ENCODE data around the gene PPP2R3A. TPM values are rescaled to one million over a fixed set of nuclear protein-coding genes. Genes with fewer than 3 reads are reported as not detected.

PPP2R3A gene
- total and polyA plus RNA-seq, 2 donors (not counting 3 experiments of a cell fraction or from before 2014, with no cell fraction given): 3.3 to 14.6 TPM

DNA sequence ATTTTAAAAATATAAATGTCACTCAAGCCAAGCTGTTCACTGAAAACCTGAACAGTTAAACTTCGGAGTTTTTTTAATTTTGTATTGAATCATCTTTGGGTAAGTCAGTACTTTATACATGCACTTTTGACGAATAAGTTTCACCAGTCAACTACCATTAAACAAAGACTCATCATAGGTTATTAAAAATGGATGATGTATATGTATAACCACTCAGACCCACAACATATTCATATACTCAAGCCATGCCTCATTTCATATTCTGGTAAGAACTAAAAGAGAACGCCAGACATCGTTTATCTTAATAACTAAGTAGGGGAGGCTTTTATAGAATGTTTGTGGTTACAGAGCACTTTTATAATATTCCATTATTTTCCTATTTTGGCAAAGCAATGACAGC is 212.3 kb downstream of the PPP2R3A start:
- Histone ChIP-seq H4K20me1 (replicated peaks; ENCODE audit: control insufficient read depth, extremely low read depth, insufficient read depth, low read length) (peaks cover 26% of the 10 kb centered on the region), H3K9me1 (replicated peaks; ENCODE audit: control insufficient read depth, extremely low read depth, insufficient read depth, low read length) (no peaks in the 10 kb centered on the region), H3K27me3 (ENCODE audit: control insufficient read depth in 2 of 2, insufficient read depth in 2 of 2, low read length in 2 of 2) (no peaks in the 10 kb centered on the region), H3K4me1 (ENCODE audit: control insufficient read depth, extremely low read depth, insufficient read depth, low read length) (peaks cover 2% of the 10 kb centered on the region), H3K4me3 (replicated peaks in 1 of 3; ENCODE audit: insufficient read depth in 1 of 3, low read depth in 1 of 3, low read length in 3 of 3) (no peak overlapping the region), H3K4me2 (ENCODE audit: insufficient read depth, low read length) (no peak overlapping the region), H3K9me3 (replicated peaks; ENCODE audit: control insufficient read depth, insufficient read depth, low read length) (no peaks in the 10 kb centered on the region), H2AFZ (ENCODE audit: low read depth, low read length) (no peak overlapping the region), H3K9ac (replicated peaks; ENCODE audit: extremely low read depth, insufficient read depth, low read length) (no peak overlapping the region), H3K36me3 (ENCODE audit: control insufficient read depth in 2 of 2, extremely low read depth in 1 of 2, insufficient read depth in 2 of 2, low read length in 2 of 2) (no peaks in the 10 kb centered on the region), H3K27ac (ENCODE audit: insufficient read depth, low read depth, low read length) (no peak overlapping the region), H3K79me2 (ENCODE audit: control insufficient read depth, insufficient read depth, low read length) (peaks cover 99% of the 10 kb centered on the region)
- intact Hi-C loops (cut with micrococcal nuclease): no loop called here
- BruUV-seq (replicated peaks): no TSS peak
- dilution Hi-C loops (cut with MboI; ENCODE audit: extremely low pct_ligation_motif_present, low sequenced_read_pairs): no loop called here
- CTCF ChIA-PET: no interaction called here
- no peak for FAIRE-seq
- TF ChIP-seq, protein P1, sequence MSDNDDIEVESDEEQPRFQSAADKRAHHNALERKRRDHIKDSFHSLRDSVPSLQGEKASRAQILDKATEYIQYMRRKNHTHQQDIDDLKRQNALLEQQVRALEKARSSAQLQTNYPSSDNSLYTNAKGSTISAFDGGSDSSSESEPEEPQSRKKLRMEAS (IDR thresholded peaks at IDR 0.05; ENCODE audit: insufficient read depth, insufficient read length): no peak
- TF ChIP-seq GATA2 (IDR thresholded peaks at IDR 0.05; ENCODE audit: insufficient read depth, insufficient read length, low read depth, low read length) (no peak), FOS (IDR thresholded peaks at IDR 0.05; ENCODE audit: borderline replicate concordance, insufficient read depth, low read length) (no peak), EZH2 (IDR thresholded peaks at IDR 0.05; ENCODE audit: borderline replicate concordance, low read depth, low read length, severe bottlenecking) (no peak), POLR2AphosphoS5 (IDR thresholded peaks at IDR 0.05; ENCODE audit: insufficient read depth, low read depth, low read length) (no peak), JUN (IDR thresholded peaks at IDR 0.05; ENCODE audit: borderline replicate concordance, insufficient read depth, insufficient read length, low read depth) (no peak), MYC (IDR thresholded peaks at IDR 0.05; ENCODE audit: low read depth, low read length) (no peak), POLR2A (IDR thresholded peaks at IDR 0.05; ENCODE audit: low read depth, low read length) (no peak)
- TF ChIP-seq, protein P2, sequence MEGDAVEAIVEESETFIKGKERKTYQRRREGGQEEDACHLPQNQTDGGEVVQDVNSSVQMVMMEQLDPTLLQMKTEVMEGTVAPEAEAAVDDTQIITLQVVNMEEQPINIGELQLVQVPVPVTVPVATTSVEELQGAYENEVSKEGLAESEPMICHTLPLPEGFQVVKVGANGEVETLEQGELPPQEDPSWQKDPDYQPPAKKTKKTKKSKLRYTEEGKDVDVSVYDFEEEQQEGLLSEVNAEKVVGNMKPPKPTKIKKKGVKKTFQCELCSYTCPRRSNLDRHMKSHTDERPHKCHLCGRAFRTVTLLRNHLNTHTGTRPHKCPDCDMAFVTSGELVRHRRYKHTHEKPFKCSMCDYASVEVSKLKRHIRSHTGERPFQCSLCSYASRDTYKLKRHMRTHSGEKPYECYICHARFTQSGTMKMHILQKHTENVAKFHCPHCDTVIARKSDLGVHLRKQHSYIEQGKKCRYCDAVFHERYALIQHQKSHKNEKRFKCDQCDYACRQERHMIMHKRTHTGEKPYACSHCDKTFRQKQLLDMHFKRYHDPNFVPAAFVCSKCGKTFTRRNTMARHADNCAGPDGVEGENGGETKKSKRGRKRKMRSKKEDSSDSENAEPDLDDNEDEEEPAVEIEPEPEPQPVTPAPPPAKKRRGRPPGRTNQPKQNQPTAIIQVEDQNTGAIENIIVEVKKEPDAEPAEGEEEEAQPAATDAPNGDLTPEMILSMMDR (IDR thresholded peaks at IDR 0.05; ENCODE audit: extremely low read depth in 1 of 2, insufficient read depth in 1 of 2, low read depth in 1 of 2, low read length in 2 of 2): no peak
- no peak for DNase-seq (ENCODE audit: low read depth, low spot score)
- POLR2A ChIA-PET: no interaction called here

All from endothelial cell of umbilical vein (primary cell).